ENCODE results near the gene TAL1.

Gene TAL1

DNA sequence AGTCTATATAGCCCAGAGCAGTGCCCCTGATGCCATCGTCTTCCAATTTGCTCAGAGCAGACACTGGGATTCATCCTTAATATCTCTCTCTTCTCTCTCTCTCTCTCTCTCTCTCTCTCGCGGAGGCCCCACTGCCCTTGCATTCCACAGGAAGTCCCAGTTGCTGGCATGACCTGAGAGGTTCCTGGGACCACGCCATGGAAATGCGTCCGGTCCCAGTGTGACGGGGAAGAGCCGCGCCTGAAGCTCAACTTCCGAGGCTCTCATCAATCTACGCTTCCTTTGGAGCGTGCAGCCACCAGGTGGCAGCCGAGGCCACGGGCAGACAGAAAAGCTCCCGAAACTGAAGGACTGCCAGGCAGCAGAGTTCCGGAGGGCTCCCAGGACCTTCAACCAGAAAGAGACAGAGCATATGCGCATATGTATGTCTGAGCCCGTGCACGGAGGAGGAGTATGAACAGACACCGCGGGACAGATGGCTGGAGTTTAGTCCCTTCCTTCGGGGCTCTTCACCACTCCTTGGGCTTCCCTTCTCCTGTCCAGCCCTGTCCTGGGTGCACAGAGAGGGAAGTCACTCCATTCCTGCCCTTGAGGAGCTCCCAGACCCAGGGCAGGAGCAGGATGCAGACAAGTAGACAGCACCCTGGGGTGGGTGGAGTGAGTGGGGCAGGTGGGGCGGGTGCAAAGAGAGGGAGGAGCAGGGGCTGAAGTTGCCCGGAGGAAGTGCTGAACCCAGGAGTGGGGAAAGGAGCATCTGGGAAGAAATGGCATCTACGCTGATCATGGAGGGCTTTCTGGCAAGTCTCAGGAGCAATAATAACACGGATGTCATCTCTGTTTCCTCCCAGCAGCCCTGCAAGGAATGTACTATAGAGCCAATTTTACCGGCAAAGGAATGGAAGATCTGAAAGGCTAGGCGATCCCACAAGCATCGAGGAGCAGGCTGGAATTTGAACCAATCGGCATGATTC lies 52.7 kb downstream of the TAL1 start:
- H2AFZ ChIP-seq (ENCODE audit: low read length), result peak overlapping the region; percentile 80
- H3K9ac ChIP-seq (ENCODE audit: low read length), result peak overlapping the region; percentile 20; the same call in 1 of the 2 replicates
- H3K27me3 ChIP-seq (replicated peaks; ENCODE audit: insufficient read depth, low read length), result peaks cover 35% of the 10 kb centered on the region; the same call in 1 of the 2 replicates
- no peaks in the 10 kb centered on the region for H3F3A ChIP-seq (ENCODE audit: insufficient read depth, low read length)
- H3K9me2 ChIP-seq (replicated peaks; ENCODE audit: insufficient read depth, low read length), result no peaks in the 10 kb centered on the region
- H3K4me1 ChIP-seq (ENCODE audit: low read length), result no peaks in the 10 kb centered on the region
- peak; percentile 86 for DNase-seq
- no peak overlapping the region for H3K27ac ChIP-seq (ENCODE audit: low read length)
- no peak for TF ChIP-seq EZH2phosphoT487 (IDR thresholded peaks at IDR 0.05; ENCODE audit: low read length)
- TF ChIP-seq, protein P1, sequence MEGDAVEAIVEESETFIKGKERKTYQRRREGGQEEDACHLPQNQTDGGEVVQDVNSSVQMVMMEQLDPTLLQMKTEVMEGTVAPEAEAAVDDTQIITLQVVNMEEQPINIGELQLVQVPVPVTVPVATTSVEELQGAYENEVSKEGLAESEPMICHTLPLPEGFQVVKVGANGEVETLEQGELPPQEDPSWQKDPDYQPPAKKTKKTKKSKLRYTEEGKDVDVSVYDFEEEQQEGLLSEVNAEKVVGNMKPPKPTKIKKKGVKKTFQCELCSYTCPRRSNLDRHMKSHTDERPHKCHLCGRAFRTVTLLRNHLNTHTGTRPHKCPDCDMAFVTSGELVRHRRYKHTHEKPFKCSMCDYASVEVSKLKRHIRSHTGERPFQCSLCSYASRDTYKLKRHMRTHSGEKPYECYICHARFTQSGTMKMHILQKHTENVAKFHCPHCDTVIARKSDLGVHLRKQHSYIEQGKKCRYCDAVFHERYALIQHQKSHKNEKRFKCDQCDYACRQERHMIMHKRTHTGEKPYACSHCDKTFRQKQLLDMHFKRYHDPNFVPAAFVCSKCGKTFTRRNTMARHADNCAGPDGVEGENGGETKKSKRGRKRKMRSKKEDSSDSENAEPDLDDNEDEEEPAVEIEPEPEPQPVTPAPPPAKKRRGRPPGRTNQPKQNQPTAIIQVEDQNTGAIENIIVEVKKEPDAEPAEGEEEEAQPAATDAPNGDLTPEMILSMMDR (IDR thresholded peaks at IDR 0.05; ENCODE audit: low read length), result peak; percentile 90
- H3K36me3 ChIP-seq (replicated peaks; ENCODE audit: insufficient read depth, low read length), result no peaks in the 10 kb centered on the region
- peak overlapping the region; percentile 57 for H3K4me3 ChIP-seq (ENCODE audit: low read length)
- peak overlapping the region; percentile 92; the same call in 1 of the 2 replicates for H3K4me2 ChIP-seq (ENCODE audit: low read depth, low read length)
- H4K20me1 ChIP-seq (ENCODE audit: insufficient read depth, low read length), result no peaks in the 10 kb centered on the region
- no peaks in the 10 kb centered on the region for H3K79me2 ChIP-seq (ENCODE audit: low read length)
- no peaks in the 10 kb centered on the region for H3K9me3 ChIP-seq (replicated peaks; ENCODE audit: insufficient read depth, low read length)

DNA sequence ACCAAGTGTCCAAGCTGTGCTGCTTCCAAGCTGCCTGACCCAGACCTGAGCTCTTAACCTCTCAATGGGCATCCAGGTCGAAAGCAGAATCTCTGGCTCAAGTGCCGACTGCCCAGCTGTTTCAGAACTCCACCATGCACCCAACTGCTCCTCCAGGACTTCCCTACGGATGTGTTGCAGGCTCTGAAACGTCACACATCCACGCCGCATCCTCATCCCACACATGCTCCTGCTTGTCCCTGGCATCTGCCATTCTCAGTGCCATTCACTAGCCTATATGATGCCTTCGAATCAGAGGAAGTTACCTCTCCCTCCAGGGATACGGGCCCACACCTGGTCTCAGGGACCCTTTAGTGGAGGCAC lies 53.4 kb downstream of the TAL1 start:
- H3K4me1 ChIP-seq (ENCODE audit: low read length), result no peaks in the 10 kb centered on the region
- no peaks in the 10 kb centered on the region for H3K9me2 ChIP-seq (replicated peaks; ENCODE audit: insufficient read depth, low read length)
- peak overlapping the region; percentile 80; the same call in 1 of the 2 replicates for H2AFZ ChIP-seq (ENCODE audit: low read length)
- H3F3A ChIP-seq (ENCODE audit: insufficient read depth, low read length), result no peaks in the 10 kb centered on the region
- TF ChIP-seq EZH2 (optimal IDR thresholded peaks at IDR 0.05; ENCODE audit: low read depth, low read length) (no peak), EZH2phosphoT487 (IDR thresholded peaks at IDR 0.05; ENCODE audit: low read length) (no peak)
- TF ChIP-seq, protein P1 (IDR thresholded peaks at IDR 0.05; ENCODE audit: low read length), result no peak
- peak overlapping the region; percentile 57; the same call in 1 of the 2 replicates for H3K4me3 ChIP-seq (ENCODE audit: low read length)
- no peaks in the 10 kb centered on the region for H4K20me1 ChIP-seq (ENCODE audit: insufficient read depth, low read length)
- peaks cover 33% of the 10 kb centered on the region; the same call in 1 of the 2 replicates for H3K27me3 ChIP-seq (replicated peaks; ENCODE audit: insufficient read depth, low read length)
- no peaks in the 10 kb centered on the region for H3K9me3 ChIP-seq (replicated peaks; ENCODE audit: insufficient read depth, low read length)
- H3K79me2 ChIP-seq (ENCODE audit: low read length), result no peaks in the 10 kb centered on the region
- no peak for DNase-seq
- H3K36me3 ChIP-seq (replicated peaks; ENCODE audit: insufficient read depth, low read length), result no peaks in the 10 kb centered on the region
- H3K4me2 ChIP-seq (ENCODE audit: low read depth, low read length), result peak overlapping the region; percentile 92; the same call in 1 of the 2 replicates
- no peak overlapping the region for H3K27ac ChIP-seq (ENCODE audit: low read length)
- peak overlapping the region; percentile 20; the same call in 1 of the 2 replicates for H3K9ac ChIP-seq (ENCODE audit: low read length)

DNA sequence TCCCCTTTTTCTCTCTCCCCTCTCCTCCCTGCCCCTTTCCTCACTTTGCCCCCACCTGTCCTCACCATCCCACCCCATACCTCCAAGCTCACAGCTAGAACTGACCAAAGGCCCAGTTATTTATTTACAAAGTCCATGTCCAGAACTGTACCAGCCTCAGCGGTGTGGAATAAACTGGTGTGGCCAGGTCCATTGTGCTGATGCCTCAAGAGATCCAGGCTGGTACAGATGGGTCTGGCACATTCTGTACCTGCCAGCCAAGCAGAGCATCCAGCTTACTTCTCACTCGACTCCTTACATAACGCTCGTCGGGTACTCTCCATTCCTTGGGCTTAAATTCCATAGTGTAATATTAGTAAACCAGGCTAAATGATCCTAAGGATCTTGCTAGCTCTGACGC lies 54.0 kb downstream of the TAL1 start:
- H3K27me3 ChIP-seq (replicated peaks; ENCODE audit: insufficient read depth, low read length), result peaks cover 27% of the 10 kb centered on the region; the same call in 1 of the 2 replicates
- H3K9ac ChIP-seq (ENCODE audit: low read length), result no peak overlapping the region
- H3K27ac ChIP-seq (ENCODE audit: low read length), result no peak overlapping the region
- no peaks in the 10 kb centered on the region for H3F3A ChIP-seq (ENCODE audit: insufficient read depth, low read length)
- no peak overlapping the region for H3K4me2 ChIP-seq (ENCODE audit: low read depth, low read length)
- H3K9me2 ChIP-seq (replicated peaks; ENCODE audit: insufficient read depth, low read length), result no peaks in the 10 kb centered on the region
- no peaks in the 10 kb centered on the region for H3K79me2 ChIP-seq (ENCODE audit: low read length)
- H2AFZ ChIP-seq (ENCODE audit: low read length), result no peak overlapping the region
- no peak overlapping the region for H3K4me3 ChIP-seq (ENCODE audit: low read length)
- no peak for DNase-seq
- H3K36me3 ChIP-seq (replicated peaks; ENCODE audit: insufficient read depth, low read length), result no peaks in the 10 kb centered on the region
- no peaks in the 10 kb centered on the region for H4K20me1 ChIP-seq (ENCODE audit: insufficient read depth, low read length)
- no peaks in the 10 kb centered on the region for H3K4me1 ChIP-seq (ENCODE audit: low read length)
- no peaks in the 10 kb centered on the region for H3K9me3 ChIP-seq (replicated peaks; ENCODE audit: insufficient read depth, low read length)
- no peak for TF ChIP-seq EZH2 (optimal IDR thresholded peaks at IDR 0.05; ENCODE audit: low read depth, low read length)
- TF ChIP-seq EZH2phosphoT487 (IDR thresholded peaks at IDR 0.05; ENCODE audit: low read length), result no peak
- TF ChIP-seq, protein P1 (IDR thresholded peaks at IDR 0.05; ENCODE audit: low read length), result no peak

Data from MM.1S (cell line).